Activated CD4-positive, alpha-beta T cell treated with anti-CD3 and anti-CD28 coated beads, Interleukin-2, Interleukin-4, amounts not matched to agents 100 ng/mL and 50 ng/mL, durations not matched to agents 16 hours and 8 hours (primary cell): ENCODE measurements around the gene ST6GAL1.
"Not testable (repeated sequence)": the region's sequence is repeated elsewhere in the genome, so short reads cannot be mapped to it uniquely, and the experiment has no call there.

ENCODE experiments used
- DNase-seq: peaks from one replicate; pipeline ENCODE4 v3.0.0-alpha.2; 2020; ENCODE audit warnings: low spot score

Gene ST6GAL1

DNA sequence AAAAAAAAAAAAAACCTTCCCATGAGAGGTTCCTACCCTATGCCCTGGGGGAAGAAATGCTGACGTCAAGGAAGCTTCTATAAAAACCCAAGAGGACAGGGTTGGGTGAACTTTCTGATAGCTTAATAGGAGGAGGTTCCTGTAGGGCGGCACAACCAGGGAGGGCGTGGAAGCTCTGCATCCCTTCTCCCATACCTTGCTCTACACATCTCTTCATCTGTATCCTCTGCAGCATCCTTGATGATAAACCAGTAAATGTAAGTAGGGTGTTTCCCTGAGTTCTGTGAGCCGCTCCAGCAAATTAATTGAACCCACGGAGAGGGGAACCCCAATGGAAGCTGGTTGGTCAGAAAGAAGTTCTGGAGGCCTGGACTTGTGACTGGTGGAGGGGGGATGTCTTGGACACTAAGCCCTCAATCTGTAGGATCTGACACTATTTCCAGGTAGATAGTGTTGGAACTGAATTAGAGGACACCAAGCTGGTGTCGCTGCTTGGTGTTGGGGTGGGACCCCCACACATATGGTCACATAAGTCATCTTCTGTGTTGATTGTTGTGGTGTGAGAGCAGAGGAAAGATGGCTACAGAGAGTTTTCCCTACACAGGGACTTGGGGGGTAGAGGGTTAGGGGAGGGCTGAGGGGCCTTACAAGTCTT lies 91.5 kb downstream of the ST6GAL1 start:
- DNase-seq: no peak

DNA sequence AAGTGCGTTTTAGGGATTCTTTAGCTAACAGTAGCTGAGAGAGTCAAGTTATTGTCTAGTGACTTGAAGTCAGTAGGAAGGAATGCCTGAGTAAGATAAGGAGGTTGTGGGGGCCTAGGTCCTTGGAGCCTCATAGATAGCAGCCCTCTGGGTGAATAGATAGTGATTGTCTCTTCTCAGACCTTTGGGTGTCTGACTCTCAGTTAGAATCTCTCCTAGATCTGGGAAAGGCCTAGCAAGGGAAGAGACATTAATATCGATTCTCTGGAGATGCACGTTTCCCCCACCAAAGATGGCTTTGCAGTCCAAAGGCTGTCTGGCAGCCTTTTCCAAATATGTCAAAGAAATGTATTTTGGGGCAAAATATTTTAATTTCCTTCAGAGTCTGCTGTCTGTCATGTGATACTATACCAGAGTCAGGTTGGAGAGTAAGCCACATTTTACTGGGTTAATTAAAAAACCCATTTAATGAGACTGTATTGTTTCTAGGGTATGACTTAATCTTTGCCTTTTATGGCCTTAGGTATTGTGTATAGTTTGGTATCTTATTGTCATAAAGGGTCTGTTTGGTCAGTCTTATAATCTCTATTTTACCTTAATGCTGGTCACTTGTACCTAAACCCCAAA lies 92.2 kb downstream of the ST6GAL1 start:
- DNase-seq: no peak

DNA sequence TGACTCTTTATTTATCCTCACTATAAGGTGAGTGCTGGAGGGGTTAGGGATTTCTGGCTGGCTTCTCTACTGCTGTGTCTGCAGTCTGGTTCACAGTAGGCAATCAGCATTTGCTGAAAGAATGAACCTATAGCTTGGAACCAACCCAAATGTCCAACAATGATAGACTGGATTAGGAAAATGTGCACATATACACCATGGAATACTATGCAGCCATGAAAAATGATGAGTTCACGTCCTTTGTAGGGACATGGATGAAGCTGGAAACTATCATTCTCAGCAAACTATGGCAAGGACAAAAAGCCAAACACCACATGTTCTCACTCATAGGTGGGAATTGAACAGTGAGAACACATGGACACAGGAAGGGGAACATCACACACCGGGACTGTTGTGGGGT lies 93.0 kb downstream of the ST6GAL1 start:
- not testable (repeated sequence) for DNase-seq

DNA sequence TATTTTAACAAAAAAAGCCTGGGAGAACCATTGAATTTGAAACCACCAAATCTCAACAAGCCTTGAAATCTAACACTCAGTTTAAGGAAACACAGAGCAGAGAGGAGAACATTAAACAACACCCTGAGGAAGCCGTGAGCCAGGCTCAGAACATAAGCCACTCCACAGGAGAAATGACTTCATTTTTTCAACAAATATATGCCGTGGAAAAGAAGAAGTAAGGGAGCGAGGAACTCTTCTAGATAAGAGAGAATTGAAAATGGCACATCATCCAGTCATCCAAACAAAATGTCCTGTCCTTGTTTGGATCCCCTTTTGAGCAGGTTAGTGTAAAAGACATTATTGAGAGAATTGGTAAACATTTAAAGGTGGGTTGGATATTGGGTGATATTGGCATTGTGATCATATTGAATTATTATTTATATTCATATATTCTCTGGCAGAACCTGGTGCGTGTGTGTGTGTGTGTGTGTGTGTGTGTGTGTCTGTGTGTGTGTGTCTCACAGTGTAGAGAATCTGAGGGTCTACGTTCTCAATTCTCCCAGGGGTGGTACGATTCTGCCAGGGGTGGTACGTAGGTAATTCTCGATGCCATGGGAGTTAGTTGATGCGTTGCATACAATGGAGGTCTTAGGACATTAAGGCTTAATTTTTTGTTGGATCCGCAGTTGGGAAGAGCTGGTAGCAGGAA lies 94.4 kb downstream of the ST6GAL1 start:
- DNase-seq: no peak

DNA sequence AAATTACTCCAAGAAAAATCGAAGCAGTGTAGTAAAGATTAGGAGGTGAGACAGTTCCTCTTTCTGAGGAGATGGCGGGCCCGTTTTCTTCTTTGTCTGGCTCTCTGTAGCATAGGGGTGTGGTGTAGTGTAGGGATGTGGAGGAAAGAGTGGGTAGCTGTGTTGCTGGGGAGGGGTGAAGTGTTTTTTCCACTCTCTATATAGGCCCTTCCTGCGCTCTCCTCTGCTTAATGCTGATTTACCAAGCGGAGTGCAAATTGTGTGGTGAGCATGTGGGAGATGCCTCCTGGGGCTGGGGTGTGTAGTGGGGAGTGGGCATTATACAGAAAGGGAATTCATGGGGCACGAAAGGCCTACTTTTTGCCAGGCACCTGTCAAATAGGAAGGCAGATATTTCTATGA lies 94.9 kb downstream of the ST6GAL1 start:
- peak; percentile 52 for DNase-seq

DNA sequence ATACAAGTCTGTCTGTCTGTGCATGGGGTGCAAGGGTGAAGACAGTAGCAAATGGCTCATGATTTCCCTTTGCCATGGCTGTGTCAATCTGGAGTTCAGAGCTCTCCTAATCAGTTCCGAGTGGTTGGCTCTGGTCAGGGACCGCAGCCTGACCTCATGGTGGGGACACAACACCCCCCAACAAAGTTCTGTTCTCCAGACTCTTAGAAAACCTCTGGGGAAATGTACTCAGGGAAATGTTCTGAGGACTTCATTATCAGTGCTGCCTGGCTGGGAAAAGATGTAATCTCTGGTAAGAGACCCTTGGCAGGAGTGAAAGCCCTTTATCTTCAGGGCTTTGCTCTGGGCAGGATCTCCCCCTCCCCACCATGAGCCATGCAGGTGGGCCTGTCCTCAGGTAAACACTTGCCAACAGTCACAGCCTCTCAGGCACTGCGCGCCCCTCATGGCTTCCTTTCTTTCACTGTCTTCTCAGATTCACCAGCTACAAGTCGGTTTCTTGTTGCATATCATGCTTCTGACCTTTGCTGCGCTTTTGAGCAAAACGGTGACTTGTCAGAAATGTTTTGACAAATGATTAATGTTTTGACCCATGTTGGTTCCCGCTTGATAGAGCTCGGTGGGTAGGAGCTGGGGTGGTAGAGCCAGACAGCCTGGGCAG lies 95.5 kb downstream of the ST6GAL1 start:
- DNase-seq: peak; percentile 52

DNA sequence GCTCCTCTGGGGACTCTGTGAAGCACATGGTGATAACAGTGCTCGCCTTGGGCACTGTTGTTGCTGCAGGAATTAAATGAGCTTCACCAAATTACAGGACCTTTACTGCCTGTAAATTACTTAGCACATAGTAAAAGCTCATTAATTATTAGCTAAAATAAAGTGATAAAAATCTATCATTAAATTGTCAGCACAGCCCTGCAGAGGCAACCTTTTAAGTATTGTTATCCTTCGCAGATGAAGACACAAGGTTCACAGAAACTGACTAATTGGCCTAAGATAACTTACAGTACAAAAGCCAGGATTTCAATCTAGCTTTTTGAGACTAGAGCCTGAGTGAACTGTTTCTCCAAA lies 96.0 kb downstream of the ST6GAL1 start:
- no peak for DNase-seq

DNA sequence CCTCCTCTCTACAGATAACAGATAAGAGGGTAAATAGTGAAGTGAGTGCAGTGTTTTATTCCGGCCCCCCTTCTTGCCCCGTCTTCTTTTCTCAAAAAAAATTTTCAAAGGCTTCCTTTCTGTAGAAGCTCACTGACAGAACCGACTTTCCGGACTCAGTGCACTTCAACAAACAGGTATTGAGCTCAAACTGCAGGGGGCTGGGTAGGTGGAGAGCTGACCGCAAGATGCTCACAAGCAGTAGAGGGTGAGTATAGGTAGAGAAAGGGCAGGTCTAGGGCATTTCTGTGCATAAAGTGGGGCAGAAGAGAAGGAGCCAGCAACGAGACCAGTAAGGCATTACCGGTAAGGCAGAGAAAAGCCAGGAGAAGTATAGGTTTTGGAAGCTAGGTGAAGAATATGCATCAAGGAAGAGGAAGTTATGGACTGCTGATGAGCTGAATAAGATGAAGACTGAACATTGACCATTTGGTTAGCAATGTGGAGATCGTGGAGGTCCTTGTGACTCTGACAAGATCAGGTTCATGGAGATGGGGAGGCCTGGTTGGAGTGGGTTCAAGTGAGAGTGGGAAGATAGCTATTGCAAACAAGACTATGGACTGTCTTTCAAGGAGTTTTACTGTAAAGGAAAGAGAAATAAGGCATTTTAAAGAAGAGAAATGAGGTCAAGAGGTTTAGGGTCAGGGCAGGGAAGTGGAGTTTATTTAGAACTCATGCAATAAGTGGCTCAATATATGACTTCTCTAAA lies 97.4 kb downstream of the ST6GAL1 start:
- peak; percentile 55 for DNase-seq

DNA sequence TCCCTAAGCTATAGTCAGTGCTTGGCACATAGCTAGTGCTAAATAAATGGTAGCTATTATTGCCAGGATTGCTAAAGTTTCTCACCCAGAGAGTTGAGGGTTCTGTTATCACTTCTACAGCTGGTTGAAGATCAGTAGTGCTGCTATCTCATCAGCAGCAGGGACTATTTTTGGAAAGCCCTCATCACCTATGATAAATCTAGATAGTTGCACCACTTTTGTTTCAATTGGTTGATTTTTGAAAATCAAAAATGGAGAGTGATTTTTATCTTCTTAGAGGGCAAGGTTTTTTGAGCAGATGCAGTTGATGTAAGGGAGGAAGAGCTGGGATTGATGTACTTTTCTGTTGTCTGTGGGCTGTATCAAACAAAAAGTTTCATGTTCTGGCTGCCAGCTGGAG lies 101.6 kb downstream of the ST6GAL1 start:
- no peak for DNase-seq

DNA sequence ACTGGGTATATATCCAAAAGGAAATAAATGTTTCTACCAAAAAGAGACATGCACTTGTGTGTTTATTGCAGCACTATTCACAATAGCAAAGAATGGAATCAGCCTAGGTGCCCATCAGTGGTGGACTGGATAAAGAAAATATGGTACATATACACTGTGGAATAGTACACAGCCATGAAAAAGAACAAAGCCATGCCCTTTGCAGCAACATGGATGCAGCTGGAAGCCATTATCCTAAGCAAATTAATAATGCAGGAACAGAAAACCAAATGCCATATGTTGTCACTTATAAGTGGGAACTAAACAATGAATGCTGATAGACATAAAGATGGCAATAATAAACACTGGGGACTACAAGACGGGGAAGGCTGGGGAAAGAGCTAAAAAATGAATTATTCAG lies 106.1 kb downstream of the ST6GAL1 start:
- no peak for DNase-seq

DNA sequence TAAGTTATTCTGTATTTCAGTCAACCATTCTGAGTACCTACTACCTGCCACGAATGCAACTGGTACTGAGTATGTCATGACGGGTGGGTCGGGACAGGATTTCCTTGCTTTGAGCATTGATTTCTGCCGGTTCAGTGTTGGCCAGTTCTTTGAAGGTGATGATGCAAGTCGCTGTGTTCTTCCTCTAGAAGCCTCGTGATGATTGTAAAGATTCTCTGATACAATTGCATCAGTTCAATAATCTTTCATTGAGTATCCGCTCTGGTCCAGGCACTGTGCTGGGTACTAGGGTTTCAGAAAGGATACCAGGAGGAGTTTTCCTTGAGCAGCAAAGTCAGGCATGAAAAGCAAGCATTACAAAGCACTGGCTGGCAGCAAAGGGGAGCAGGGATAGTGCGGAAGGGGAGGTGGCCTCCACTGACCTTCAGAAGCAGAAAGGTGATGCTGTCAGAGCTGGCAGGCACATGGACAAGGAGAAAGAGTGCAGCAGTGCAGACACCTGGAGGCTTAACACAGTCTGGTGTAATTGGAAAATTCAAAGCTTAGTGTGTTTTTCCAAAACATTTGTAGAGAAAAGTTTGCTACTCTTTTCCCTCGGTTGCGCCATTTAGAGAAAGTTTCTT lies 108.9 kb downstream of the ST6GAL1 start:
- DNase-seq: no peak

DNA sequence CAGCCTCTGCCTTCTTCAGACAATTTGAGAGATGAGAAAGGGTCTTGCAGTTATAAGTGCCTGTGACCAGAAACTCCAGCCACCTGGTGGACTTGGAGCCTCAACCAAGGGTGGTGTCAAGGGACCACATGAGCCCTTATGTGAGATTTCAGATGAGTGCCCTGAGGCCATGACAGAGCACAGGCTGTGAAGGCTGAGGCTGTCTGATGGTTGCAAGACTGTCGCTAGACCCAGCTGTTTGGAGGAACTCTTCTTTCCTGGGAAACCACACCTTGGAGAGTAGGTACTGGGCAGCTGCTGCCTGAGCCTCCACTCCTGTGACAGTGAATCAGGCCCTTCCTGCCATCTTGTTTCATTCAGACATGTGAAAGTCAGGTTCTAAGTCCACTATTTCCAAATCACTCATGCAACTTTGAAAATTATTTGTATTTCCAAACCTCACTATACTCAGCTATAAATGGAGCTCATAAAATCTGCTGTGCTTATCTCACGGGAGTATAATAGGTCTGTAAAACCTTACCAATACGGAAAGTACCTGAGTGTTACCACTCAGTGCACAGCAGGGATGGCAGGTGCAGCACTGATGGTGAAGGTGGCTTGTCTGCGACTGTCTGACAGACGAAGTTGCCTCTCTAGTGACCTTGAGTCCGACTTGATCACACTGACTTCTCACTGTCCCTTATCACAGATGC lies 109.5 kb downstream of the ST6GAL1 start:
- no peak for DNase-seq

DNA sequence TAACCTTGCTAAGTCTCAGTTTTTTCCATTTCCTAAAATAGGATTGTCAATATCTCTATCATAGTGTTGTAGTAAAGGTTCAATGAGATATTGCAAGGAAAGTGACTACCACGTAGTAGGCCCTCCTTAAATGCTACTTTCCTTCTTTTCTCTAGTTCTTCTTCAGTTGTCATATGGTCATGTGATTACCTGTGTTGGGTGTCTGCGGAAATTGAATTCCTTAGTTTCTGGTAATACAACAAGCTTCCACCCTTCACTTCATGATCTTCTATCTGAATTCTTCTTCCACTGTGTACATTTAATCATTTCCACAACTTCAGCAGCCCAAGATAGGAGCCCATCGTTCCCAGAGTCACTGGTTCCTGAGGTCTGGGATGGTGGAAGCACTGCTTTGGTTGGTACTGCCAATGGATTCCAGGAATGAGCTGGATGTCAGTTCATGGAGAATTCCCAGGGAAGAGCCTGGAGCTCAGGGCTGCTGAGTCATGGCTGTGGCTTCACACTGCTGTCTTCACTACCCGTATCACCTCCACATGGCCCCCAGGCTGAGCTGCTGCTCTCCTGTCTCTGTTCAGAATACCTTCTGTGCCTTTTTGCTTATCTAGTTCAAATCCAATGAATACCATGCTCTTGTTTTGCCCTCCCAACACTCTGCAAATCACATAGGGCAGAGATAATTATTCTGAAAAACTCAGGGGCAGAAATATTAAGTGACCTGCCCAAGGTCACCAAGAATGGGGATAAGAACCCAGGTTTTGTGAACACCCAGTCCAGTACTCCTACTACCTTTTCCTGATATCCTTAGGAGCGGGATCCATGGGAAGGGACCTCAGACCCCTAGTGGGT lies 110.4 kb downstream of the ST6GAL1 start:
- DNase-seq: no peak

DNA sequence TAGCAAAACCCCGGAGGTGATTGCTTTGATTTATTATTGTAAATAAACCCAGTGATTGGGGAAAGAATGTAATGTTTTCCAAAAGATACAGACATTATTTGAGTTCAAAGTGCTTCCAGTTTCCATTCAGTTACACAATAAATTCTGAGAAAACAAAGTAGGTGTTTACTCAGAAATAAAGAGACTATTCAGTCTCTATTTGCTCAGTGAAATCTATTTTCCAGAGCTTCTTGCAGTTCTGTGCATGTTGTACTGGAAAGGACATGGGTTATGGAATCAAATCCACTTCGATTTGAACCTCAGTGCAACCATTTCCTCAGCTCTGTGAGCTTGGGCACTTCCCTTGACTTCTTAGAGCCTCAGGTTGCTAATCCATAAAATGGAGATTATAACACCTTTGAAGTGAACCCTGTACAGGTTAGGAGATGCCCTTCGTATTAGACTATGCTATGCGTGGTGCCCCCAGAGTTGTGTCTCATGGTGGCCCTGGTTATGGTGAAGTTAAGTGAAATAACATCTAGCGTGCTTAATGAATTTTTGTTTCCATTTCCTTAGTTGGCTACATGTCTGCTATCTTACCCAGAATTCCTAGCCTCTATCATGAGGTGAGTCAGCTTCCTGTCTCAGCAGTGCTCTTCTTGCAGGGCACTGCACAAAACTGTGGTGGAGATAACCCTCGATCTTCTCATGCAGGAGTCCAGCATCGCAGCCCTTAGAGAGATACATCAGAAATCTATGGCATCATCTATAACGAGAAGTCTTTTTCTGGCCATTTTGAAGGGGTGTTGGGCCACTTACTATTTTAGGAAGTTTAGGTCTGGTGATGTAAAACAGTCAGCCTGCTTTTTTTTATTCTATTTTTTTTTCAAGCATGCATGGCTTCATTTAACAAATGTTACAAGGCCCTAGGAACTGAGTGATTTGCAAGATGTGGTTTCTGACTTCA lies 111.3 kb downstream of the ST6GAL1 start:
- peak; percentile 83 for DNase-seq

DNA sequence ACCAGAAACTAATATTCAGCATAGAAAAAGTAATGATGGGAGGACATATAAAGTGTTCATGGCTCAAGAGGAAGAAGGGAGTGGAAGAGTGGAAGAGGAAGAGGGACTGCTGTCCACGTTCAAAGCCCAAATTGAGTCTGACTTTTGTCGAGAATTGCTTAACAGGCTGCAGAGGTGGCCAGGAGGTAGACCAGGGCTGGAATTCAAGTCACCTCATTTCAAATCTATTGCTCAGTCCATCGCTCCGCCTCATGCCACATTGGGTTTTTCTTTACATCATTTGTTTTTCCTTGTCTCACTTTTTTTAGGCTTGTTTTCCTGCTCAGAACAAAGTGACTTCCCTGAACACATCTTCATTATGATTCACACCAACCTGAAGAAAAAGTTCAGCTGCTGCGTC lies 112.0 kb downstream of the ST6GAL1 start:
- DNase-seq: no peak

DNA sequence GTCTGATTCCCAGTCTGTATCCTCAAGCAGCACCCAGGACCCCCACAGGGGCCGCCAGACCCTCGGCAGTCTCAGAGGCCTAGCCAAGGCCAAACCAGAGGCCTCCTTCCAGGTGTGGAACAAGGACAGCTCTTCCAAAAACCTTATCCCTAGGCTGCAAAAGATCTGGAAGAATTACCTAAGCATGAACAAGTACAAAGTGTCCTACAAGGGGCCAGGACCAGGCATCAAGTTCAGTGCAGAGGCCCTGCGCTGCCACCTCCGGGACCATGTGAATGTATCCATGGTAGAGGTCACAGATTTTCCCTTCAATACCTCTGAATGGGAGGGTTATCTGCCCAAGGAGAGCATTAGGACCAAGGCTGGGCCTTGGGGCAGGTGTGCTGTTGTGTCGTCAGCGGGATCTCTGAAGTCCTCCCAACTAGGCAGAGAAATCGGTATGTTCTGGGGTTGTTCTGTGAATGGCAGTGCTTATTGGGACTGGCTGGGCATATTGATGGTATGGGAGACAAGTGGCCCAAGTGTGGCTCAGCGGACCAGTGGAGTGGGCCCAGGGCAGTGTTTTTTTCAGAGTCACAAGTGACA lies 112.6 kb downstream of the ST6GAL1 start:
- no peak for DNase-seq

DNA sequence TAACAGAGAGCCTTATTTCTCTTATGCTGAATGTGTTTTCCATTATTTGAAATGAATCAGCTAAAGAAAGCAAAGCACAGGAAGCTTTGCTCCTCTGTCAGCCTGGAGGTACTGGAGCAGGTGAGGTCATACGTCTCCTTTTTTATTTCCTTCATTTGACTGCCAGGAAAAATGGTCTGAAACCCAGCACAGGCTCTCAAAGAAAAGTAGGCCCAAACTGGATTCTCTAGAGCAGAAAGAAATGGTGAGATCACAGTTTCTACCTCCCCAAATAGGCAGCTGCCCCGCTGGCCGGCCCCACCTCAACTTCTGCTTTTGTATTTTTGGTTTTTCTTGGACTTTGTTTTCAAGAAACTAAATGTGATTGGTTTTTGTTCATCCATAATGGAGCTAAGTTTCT lies 113.9 kb downstream of the ST6GAL1 start:
- DNase-seq: no peak

DNA sequence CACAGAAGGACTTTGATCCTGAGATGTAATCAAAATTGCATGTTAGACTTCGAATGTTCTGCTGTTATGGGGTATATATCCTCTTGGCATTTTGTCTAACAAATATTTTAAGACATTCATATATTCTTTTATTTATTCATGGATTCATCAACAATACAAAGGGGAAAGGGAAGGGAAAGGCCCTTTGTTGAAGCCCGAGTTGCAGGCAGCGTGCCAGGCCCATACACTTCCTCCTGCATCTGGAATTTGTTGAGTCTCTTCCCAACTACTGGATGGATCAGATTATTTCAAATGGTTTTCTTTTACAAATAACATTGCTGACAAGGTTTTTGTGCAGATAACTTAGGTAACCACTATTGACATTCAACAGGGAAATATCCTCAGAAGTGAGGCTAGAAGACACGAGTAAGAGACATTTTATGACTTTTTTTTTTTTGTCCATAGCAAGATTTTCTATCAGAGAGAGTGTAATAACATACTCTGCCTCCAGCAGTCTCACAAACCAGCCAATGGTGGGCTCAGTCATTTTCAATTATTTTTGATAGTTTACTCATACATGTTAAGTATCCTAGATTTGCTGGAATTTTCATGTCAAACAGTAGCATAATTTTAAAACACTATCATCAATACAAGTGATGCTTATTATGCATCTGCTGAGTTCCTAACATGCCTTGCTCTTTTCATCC lies 114.7 kb downstream of the ST6GAL1 start:
- no peak for DNase-seq
